Parathyroid adenoma (tissue), 2 donors: Measurements from ENCODE around the gene CCL18.
"Not testable (repeated sequence)": the region's sequence is repeated elsewhere in the genome, so short reads cannot be mapped to it uniquely, and the experiment has no call there.

ENCODE experiments used
- H2AFZ ChIP-seq: fragments of 300-600 bp; sonication (generic); one replicate; pipeline ENCODE4 v1.7.0; 2017; ENCODE audit warnings: antibody characterized with exemption, mild to moderate bottlenecking
- H3K27ac ChIP-seq: fragments of 300-600 bp; sonication (generic); one replicate; pipeline ENCODE4 v1.7.0; 2017
- H3K27me3 ChIP-seq: fragments of 300-600 bp; sonication (generic); one replicate; pipeline ENCODE4 v1.7.0; 2017; ENCODE audit warnings: low read length; ENCODE audit not compliant: control insufficient read depth, insufficient read depth
- H3K36me3 ChIP-seq: fragments of 300-600 bp; sonication (generic); one replicate; pipeline ENCODE4 v1.7.0; 2017; ENCODE audit warnings: low read length; ENCODE audit not compliant: control insufficient read depth, insufficient read depth
- H3K4me1 ChIP-seq: fragments of 300-600 bp; sonication (generic); one replicate; pipeline ENCODE4 v1.7.0; 2017; ENCODE audit warnings: control low read depth
- H3K4me2 ChIP-seq: fragments of 300-600 bp; sonication (generic); one replicate; pipeline ENCODE4 v1.7.0; 2017; ENCODE audit warnings: low read length
- H3K4me3 ChIP-seq: fragments of 300-600 bp; sonication (generic); one replicate; pipeline ENCODE4 v1.7.0; 2017; ENCODE audit warnings: low read depth, low read length
- H3K79me2 ChIP-seq: fragments of 300-600 bp; sonication (generic); one replicate; pipeline ENCODE4 v1.7.0; 2017; ENCODE audit warnings: control low read depth
- H3K9ac ChIP-seq: fragments of 300-600 bp; sonication (generic); one replicate; pipeline ENCODE4 v1.7.0; 2017; ENCODE audit warnings: mild to moderate bottlenecking
- H3K9me3 ChIP-seq: fragments of 300-600 bp; sonication (generic); one replicate; pipeline ENCODE4 v1.7.0; 2017; ENCODE audit warnings: low read length; ENCODE audit not compliant: control insufficient read depth
- CTCF ChIP-seq: fragments of 300-600 bp; sonication (generic); IDR thresholded peaks from one replicate; pipeline ENCODE4 v1.7.0; 2017; ENCODE audit warnings: antibody characterized with exemption, mild to moderate bottlenecking
- donor health status: primary hyperparathyroidism.

CCL18 gene

DNA sequence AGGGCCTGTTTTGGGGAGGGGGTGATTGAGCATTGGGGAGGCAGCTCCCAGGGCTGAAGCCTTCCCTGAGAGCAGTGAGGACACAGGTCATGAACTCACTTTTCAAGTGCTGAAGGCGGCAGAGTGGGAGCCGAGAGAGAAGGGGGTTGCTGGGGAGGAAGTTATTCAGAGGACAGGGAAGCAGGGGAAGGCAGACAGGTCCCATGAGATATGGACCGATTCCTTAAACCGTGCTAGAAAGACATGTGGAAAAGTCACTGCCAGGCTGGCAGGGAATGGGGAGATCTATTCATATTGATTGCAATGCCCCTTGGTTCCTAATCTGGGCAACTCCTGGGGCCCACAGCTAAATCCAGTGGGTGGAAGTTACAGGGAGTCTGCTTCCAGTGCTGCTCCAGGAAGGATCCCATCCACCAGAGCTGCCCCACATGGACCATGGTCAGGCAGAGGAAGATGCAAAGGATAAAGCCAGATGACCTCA is 40.7 kb downstream of the CCL18 start:
- Histone ChIP-seq H3K4me3 (no peak overlapping the region), H3K9ac (no peak overlapping the region), H3K27me3 (no peaks in the 10 kb centered on the region), H3K79me2 (no peaks in the 10 kb centered on the region), H3K4me1 (no peaks in the 10 kb centered on the region), H3K27ac (no peak overlapping the region), H3K4me2 (no peak overlapping the region), H3K9me3 (no peaks in the 10 kb centered on the region), H2AFZ (no peak overlapping the region), H3K36me3 (no peaks in the 10 kb centered on the region)
- TF ChIP-seq CTCF: no peak

GRCh38 chr17:36105781-36106492 is 41.9 kb downstream of the CCL18 start:
- no peak overlapping the region for H3K4me2 ChIP-seq
- no peaks in the 10 kb centered on the region for H3K9me3 ChIP-seq
- no peak for TF ChIP-seq CTCF
- no peaks in the 10 kb centered on the region for H3K27me3 ChIP-seq
- no peaks in the 10 kb centered on the region for H3K4me1 ChIP-seq
- no peaks in the 10 kb centered on the region for H3K36me3 ChIP-seq
- no peak overlapping the region for H3K4me3 ChIP-seq
- no peak overlapping the region for H3K9ac ChIP-seq
- H3K27ac ChIP-seq: no peak overlapping the region
- H2AFZ ChIP-seq: no peak overlapping the region
- no peaks in the 10 kb centered on the region for H3K79me2 ChIP-seq

GRCh38 chr17:36106493-36106835 is 42.4 kb downstream of the CCL18 start:
- no peak for TF ChIP-seq CTCF
- Histone ChIP-seq H3K4me3 (no peak overlapping the region), H3K9me3 (no peaks in the 10 kb centered on the region), H3K4me1 (no peaks in the 10 kb centered on the region), H3K9ac (no peak overlapping the region), H3K27ac (no peak overlapping the region), H3K27me3 (no peaks in the 10 kb centered on the region), H2AFZ (no peak overlapping the region), H3K79me2 (no peaks in the 10 kb centered on the region), H3K4me2 (no peak overlapping the region), H3K36me3 (no peaks in the 10 kb centered on the region)

- Histone ChIP-seq H3K27me3 (no peaks in the 10 kb centered on the region), H3K9me3 (no peaks in the 10 kb centered on the region), H3K4me2 (no peak overlapping the region), H3K4me3 (no peak overlapping the region), H3K36me3 (no peaks in the 10 kb centered on the region), H3K4me1 (no peaks in the 10 kb centered on the region), H3K27ac (no peak overlapping the region), H2AFZ (no peak overlapping the region), H3K79me2 (no peaks in the 10 kb centered on the region), H3K9ac (no peak overlapping the region)
- no peak for TF ChIP-seq CTCF
These were observed 43.6 kb downstream of the CCL18 start for GRCh38 chr17:36107660-36108059.

DNA sequence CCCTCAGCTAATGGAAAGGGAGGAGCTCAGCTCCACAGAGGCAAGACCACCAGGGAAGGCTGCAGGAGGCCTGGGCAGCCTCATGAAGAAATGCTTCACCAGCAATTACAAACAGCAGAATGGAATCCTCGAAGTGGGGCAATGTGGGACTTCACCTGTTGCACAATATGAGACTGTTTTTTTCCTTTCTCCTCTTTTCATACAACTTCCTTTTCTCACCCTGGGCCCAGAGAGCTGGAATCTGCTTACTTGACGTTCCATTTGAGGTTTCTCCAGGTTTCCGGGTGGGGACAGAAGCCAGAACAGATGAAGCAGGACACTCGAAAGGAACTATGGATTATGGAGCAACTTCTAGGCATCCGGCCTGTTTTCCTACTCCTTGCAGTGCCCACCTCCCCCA is 44.2 kb downstream of the CCL18 start:
- H3K27me3 ChIP-seq, H3K36me3 ChIP-seq, H3K79me2 ChIP-seq, H3K4me1 ChIP-seq, H3K4me3 ChIP-seq, H3K4me2 ChIP-seq, H3K27ac ChIP-seq, H3K9ac ChIP-seq, H3K9me3 ChIP-seq, H2AFZ ChIP-seq: not testable (repeated sequence)
